PC-9 (cell line): ENCODE data around the gene BMF.

Experiments
- CTCF ChIP-seq: fragments of 200-600 bp; sonication (generic); conservative IDR thresholded peaks from 2 replicates; pipeline ENCODE4 v1.6.1; 2017; ENCODE audit warnings: mixed run types, antibody characterized with exemption, mild to moderate bottlenecking, moderate library complexity
- EZH2 ChIP-seq: fragments of 200-600 bp; sonication (generic); IDR thresholded peaks from 2 replicates; pipeline ENCODE4 v1.8.0; 2017; ENCODE audit warnings: antibody characterized with exemption, low read depth

- TF ChIP-seq CTCF (no peak), EZH2 (no peak)
Measured at GRCh38 chr15:40063563-40064011, 45.1 kb downstream of the BMF start.
